Retina (tissue), 1 donor: ENCODE results near the gene PCLO.
"Not testable (repeated sequence)": the region's sequence is repeated elsewhere in the genome, so short reads cannot be mapped to it uniquely, and the experiment has no call there.

ENCODE experiments used
- DNase-seq: peaks from one replicate; pipeline ENCODE4 v3.0.0-alpha.2; 2016

Gene PCLO

DNA sequence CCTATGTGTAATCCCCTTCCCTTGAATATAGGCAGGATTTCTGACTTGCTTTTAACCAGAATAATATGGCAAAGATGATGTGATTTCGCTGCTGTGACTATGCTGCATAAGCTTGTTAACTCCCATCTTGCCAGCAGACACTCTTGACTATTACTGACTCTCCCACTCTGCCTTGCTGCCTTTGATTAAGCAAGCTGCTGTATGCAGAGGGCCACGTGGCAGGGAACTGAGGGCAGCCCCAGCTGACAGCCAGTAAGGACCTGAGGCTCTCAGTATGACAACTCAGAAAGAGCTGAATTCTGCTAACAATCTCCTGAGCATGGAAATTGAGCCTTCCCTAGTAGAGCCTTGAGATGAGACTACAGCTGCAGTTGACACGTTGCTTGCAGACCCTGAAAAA lies 439.7 kb downstream of the PCLO start:
- no peak for DNase-seq

GRCh38 chr7:82715344-82715743 lies 447.3 kb downstream of the PCLO start:
- DNase-seq, result no peak

DNA sequence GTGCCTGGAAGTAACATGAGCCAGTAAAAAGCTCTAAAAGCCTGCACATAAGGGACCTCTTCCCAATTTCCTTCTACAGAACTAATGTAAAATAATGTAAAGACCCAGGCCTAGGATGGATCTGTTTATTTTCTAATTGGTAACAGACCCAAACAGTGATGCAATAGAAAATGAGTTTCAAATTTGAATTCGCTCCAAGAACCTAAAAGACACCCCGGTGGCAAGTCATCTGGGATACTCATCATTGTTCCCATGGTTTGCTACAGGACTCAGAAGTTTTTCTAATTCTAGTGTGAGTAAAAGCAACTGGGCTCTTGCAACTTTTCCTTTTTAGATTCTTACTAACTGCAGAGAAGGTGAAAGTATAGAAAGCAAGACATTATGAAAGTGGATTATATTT lies 447.8 kb downstream of the PCLO start:
- DNase-seq, result no peak

DNA sequence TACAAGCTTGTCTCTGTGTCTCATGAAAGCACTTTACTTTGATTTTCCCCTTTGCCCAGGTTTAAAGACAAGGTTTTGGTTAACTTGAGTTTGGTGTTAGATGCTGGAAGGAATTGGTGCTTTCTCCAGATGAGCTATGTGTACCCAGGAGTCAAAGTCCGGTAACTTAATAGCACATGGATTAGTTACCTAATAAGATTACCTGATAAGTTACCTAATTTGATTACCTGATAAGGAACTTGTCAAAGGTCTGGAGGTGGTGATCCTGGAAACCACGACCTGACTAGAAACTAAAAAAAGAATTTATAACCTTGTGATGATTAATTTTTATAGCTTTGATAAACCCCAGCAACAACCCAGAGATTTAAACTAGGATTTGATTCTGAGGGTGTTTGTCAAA lies 449.2 kb downstream of the PCLO start:
- no peak for DNase-seq

GRCh38 chr7:82706344-82706743 lies 456.3 kb downstream of the PCLO start:
- DNase-seq, result not testable (repeated sequence)

- DNase-seq, result no peak
Observed at GRCh38 chr7:82705517-82706260, 457.0 kb downstream of the PCLO start.

DNA sequence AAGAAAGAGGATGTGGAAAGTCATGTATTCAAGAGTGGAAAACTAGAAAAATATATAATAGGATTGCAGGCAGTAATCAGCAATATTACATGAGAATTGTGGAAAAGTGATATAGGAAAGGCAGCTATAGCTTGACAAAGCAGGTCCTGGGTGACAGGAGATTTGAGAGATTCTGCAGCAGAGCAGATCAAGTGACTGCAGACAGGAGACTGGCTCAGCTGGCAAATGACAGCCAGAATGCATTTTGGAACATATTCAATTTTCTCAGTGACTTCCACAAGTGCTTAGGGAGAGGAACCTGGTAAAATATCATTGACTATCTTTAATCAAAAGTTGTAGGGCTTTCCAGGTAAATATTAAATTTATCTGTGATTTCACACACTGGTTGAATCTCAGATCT lies 458.6 kb downstream of the PCLO start:
- no peak for DNase-seq
